DLD1 (cell line): Measurements from ENCODE around the gene MED6.

Experiments
- in situ Hi-C: cut with HindIII; loops from 2 replicates; pipeline ENCODE4 v1.10.0; 2017; ENCODE audit warnings: low sequenced_read_pairs

The MED6 gene, protein sequence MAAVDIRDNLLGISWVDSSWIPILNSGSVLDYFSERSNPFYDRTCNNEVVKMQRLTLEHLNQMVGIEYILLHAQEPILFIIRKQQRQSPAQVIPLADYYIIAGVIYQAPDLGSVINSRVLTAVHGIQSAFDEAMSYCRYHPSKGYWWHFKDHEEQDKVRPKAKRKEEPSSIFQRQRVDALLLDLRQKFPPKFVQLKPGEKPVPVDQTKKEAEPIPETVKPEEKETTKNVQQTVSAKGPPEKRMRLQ

DNA sequence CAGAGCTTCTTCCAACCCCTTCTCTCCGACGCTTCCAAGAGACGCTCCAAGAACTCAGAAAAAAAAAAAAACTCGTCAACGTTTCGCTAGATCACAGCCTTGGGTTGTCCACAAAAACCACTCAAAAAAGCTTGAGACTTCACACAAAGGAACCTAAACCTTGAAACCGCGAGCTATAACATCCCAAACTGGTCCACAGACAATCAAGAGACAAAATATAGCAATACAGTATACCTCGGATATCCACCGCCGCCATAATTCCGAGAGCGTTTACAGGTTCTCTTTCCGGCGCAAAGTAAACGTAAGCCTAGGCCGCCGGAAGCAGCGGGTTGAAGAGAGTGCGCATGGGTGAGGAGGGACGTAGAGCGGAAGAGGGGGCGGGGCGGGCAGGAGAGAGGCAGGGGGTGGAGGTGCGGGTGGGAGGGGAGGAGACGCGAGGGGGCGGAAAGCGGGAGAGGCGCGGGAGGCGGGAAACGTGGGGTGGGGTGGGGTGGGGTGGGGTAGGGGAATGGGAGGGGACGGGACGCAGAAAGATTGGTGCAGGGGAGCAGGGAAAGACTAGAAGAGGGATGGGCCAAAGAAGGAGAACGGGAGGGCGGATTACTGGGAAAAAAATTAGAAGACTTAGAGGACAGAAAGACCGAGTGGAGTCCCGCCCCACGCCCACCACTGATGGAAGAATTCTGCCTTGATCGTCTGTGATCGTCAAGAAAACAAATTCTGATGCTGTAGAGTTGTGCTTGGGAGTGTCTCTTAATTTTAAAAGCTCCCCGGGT, at the start of gene MED6:
MED6 (minus strand) TSS at position 274 of the 776 bp plus-strand sequence; CDS start at position 256, 18 bp downstream.
- in situ Hi-C loops = no loop called here

- in situ Hi-C loops = no loop called here
Measured at GRCh38 chr14:70649803-70650202, 49.3 kb upstream of the MED6 start.

DNA sequence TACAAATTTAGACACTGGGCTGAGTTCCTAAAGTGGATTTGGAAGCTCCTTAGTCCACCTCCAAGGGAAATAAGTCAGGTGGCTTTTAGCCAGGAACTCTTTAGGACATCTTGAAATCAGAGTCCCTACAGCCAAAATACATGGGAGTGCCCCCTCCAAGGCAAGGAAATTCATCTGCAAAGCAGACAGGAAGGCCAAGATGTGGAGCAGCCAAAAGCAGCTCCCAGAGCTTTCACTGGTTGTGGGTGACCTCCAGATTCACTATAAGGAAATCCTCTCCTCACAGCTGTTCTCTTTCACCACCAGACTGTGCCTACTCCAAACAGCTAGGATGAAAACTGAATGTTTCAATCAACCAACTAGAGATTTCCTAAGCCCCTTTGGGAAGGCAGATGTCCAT, 47.9 kb upstream of the MED6 start:
- in situ Hi-C loops = no loop called here

GRCh38 chr14:70646705-70647104, 46.2 kb upstream of the MED6 start:
- in situ Hi-C loops = no loop called here

- in situ Hi-C loops = no loop called here
Measured at GRCh38 chr14:70645892-70646291, 45.4 kb upstream of the MED6 start.

DNA sequence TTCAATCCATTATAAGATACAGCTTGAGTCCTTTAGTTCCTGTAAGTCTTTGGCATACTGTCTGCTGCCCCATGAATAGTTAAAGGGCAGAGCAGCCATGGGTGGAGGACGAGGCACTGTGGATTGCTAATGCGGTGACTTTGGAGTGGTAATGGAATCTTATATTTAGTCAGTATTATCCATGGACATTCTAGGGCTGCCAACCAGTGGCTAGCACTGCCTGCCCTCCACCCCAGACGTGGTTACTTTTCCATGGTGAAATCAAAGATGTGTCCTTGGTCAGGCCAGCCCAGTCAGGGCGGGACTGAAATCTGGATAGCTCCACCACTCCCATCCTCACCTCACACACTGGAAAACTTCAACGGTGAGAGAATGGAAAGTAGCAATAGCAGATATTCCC, 43.5 kb upstream of the MED6 start:
- in situ Hi-C loops = no loop called here

- in situ Hi-C loops = no loop called here
Measured at GRCh38 chr14:70642303-70643235, 42.1 kb upstream of the MED6 start.

DNA sequence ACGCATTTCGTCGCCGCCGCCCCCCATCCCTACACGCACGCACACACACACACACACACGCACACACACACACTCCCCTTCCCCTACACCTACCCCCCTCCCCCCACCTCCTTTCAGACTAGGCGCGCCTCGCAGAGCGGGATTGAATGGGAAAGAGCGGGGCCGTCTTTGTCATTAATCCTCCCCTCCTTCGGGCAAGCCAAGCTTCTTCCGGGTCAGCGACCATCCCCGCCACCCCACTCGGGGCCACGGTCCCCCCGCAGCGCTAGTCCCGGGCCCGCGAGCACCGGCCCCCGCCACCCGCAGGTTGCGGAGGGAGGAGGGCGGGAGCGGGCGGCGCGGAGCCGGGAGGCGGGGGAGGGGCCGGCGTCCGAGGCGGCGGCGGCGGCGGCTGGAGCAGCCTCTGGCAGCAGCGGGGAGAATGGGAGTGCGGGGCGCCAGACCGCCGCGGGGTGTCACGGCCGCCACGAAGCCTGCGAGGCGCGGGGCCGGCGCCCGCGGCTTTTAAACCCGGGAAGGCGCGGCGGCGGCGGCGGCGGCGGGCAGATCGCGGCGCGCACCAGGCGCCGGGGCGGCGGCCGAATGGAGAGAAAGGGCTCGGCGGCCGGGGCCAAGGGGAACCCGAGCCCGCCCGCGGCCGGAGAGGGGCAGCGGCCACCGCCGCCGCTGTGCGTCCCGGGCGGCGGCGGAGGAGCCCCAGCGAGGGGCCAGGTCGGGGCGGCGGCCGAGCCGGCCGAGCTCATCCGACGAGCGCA, 41.3 kb upstream of the MED6 start, which contains the start of gene TTC9:
TTC9 (plus strand) TSS at position 369 of the 755 bp plus-strand sequence; CDS start at position 583, 214 bp downstream.
- in situ Hi-C loops = no loop called here

DNA sequence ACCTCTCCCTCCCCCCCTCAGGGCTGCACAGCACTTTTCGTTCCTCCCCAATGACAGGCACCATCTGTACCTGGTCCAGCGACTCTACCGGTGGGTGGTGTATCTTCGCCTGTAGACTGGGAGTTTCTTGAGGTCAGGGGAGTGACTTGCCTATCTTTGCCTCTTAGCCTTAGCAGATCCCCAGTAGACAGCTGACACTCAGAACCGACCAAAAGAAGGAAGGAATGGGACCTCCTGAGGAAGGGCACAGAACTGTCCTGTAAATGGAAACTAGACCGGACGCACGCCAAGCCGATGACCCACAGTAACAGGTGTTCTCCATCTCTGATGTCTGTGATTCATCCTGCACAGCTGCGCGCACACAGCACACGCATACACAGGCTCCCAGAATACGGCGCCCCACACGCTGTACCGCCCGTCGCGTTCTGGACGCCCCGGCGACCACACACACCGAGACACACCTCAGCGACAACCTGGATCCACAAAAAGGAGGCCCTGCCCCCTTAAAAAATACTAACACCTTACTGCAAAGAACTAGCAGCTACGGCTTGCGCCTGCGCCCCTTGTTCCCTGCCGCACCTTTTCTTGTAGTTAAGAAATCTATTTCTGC, 40.6 kb upstream of the MED6 start:
- in situ Hi-C loops = no loop called here

DNA sequence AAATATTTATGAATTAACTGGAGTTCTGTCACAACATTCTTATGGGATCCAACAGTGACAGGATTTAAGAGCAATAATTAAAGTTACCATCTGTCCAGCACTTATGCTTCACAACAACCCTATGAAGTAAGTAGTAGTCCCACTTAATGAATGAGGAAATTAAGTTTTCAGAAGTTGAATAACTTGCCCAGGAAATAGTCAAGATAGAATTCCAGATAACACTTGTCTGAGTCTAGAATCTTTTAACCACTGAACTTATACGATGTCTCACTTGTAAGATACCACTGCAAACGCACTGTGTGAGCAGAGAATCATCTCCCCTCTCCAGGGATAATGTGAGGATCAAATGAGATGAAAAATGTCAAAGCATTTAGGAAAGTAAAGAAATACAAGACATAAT, 38.0 kb upstream of the MED6 start:
- in situ Hi-C loops = no loop called here

- in situ Hi-C loops = no loop called here
Measured at GRCh38 chr14:70635971-70636595, 35.6 kb upstream of the MED6 start.

- in situ Hi-C loops = no loop called here
Measured at GRCh38 chr14:70631948-70632347, 31.5 kb upstream of the MED6 start.

DNA sequence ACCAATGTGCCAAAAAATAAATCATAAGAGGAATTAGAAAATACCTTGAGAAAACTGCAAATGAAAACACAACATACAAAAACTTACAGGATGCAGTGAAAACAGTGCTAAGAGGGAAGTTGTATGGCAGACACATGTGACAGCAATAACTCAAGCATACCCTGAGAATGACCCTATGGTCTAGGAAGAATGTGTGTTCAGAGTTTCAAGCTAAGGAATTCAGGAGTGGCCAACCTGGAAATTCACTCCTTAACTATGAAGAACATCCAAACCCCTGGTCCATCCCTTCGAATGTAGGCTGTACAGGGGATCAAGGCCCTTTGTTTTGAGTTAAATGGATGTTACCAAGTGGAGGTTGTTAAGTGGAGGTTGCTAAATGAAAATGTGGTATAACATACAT, 24.5 kb upstream of the MED6 start:
- in situ Hi-C loops = no loop called here

DNA sequence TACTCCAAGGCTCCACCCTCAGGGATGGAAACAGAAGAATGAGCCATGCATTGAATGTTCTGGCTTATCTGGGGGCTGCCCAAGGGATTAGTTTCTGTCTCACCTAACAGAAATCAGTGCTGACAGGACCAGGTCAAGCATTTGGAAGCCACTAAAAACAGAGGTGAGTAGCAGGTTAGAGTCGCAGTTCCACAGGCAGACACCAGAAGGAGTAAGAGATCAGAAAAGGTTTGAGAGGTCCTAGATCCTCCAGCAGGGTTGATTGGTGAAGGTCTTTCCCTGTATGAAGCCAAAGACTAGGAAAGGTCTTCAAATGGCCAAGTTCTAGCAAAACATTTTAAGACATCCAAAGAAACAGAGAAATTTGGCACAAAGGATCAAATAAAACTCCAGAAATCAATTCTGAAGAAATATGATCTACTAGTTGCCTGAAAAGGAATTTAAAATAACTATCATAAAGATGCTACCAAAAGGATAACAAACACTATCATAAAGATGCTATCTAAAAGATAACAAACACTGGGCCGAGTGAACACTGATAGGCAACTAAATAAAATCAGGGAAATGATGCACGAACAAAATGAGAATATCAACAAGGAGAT, 21.8 kb upstream of the MED6 start:
- in situ Hi-C loops = no loop called here

DNA sequence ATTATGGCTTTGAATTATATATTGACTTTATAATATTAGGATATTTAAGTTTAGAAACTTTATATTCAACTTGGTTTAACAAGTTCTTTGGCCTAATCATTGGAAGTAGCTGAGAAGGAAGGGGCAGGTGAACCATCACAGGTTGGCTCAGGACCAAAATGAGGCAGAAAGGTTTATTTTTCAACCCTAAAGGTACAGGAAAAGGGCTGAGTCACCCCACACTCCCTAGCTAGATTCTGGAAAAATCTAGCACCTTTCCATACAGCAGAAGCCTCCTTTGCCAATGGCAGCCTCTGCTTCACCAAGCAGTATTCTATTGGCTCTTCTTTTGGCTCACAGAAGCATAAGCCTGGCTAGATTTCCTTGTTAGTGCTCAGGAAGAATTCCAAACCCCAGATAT, 19.3 kb upstream of the MED6 start:
- in situ Hi-C loops = no loop called here

GRCh38 chr14:70618314-70618713, 17.9 kb upstream of the MED6 start:
- in situ Hi-C loops = no loop called here

- in situ Hi-C loops = no loop called here
Measured at GRCh38 chr14:70616646-70617045, 16.2 kb upstream of the MED6 start.

DNA sequence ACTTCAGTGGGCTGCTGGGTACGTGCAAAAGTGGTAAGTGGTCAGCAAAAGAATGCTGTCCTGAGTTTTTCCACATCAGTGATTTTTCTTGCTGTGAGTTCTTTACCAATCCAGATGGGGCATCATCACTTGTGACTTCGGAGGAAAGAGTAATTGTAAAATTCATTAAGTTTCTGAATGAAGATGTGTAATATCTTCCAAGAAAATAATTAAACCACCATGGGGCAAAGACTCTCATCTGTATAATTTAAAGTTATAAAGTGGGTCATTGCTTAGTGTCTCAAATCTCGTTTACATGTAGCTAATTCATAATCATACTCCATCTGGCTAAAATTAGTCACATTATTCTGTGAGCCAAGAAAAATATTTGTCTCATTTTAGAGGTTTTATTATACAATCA, 10.8 kb upstream of the MED6 start:
- in situ Hi-C loops = no loop called here

DNA sequence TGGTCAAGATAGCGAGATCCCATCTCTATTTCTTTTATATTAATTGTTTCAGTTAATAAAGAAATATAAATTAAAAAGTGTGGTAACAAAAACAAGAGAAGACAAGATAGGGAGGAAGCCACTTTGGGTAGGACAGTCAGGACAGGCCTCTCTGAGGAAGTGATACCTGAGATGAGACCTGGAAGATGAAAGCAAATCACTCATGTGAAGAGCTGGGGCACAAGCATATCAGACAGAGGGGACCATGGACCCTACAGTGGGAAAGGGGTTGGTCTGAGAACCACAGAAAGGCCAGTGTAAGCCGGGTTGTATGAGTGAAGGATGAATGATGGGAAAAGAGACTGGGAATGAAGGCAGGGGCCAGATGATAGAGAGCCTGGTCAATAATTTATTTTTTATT, 1.8 kb upstream of the MED6 start:
- in situ Hi-C loops = no loop called here
